Osteoblast (primary cell): ENCODE data around the gene SIX1. TPM values are rescaled to one million over a fixed set of nuclear protein-coding genes. Genes with fewer than 3 reads are reported as not detected.

Experiments
- DNase-seq: peaks from one replicate; pipeline ENCODE4 v3.0.0; 2011; ENCODE audit warnings: low spot score, mixed read lengths; ENCODE audit not compliant: insufficient read length; ENCODE audit errors: missing footprints
- H2AFZ ChIP-seq: 2 replicates; pipeline ENCODE4 v1.6.0; 2011; ENCODE audit warnings: mild to moderate bottlenecking, low read length
- H3K27ac ChIP-seq: 2 replicates; pipeline ENCODE4 v1.5.1; 2011; ENCODE audit warnings: mild to moderate bottlenecking, low read depth, low read length, moderate library complexity
- H3K27me3 ChIP-seq: 2 replicates; pipeline ENCODE4 v1.6.0; 2012; ENCODE audit warnings: mild to moderate bottlenecking, control low read depth, inconsistent platforms, low read length, moderate library complexity; ENCODE audit not compliant: insufficient read depth
- H3K36me3 ChIP-seq: 2 replicates; pipeline ENCODE4 v1.5.1; 2011; ENCODE audit warnings: mild to moderate bottlenecking, low read length, control low read depth, moderate library complexity; ENCODE audit not compliant: insufficient read depth
- H3K4me1 ChIP-seq: 2 replicates; pipeline ENCODE4 v1.5.1; 2011; ENCODE audit warnings: mild to moderate bottlenecking, low read length, control low read depth, moderate library complexity; ENCODE audit not compliant: insufficient read depth
- H3K4me2 ChIP-seq: 2 replicates; pipeline ENCODE4 v1.6.0; 2011; ENCODE audit warnings: mild to moderate bottlenecking, low read length; ENCODE audit not compliant: insufficient read depth
- H3K4me3 ChIP-seq: fragments of 200-600 bp; sonication (generic); 3 replicates; pipeline ENCODE4 v1.5.1; 2012; ENCODE audit warnings: mild to moderate bottlenecking, low read length, inconsistent platforms; ENCODE audit not compliant: insufficient read depth
- H3K79me2 ChIP-seq: 2 replicates; pipeline ENCODE4 v1.6.0; 2012; ENCODE audit warnings: mild to moderate bottlenecking, low read length, control low read depth, inconsistent platforms; ENCODE audit not compliant: insufficient read depth
- H3K9me3 ChIP-seq: 2 replicates; pipeline ENCODE4 v1.5.1; 2011; ENCODE audit warnings: low read depth, low read length, control low read depth
- H4K20me1 ChIP-seq: 2 replicates; pipeline ENCODE4 v1.6.0; 2012; ENCODE audit warnings: mild to moderate bottlenecking, low read length, control low read depth; ENCODE audit not compliant: insufficient read depth
- total RNA-seq: library from RNA; depleted of rRNA; stranded (reverse); fragments of >200 nt; gene quantifications from 2 replicates; pipeline ENCODE4 v1.2.3, GENCODE V29; 2012
- TF ChIP-seq, protein P1 (sequence below): IDR thresholded peaks from 2 replicates; pipeline ENCODE4 v1.5.1; 2011; ENCODE audit warnings: mild to moderate bottlenecking, low read depth, low read length, moderate library complexity; ENCODE audit errors: extremely low read depth

The SIX1 gene
- total RNA-seq, 1 donor, result 18.1 TPM

DNA sequence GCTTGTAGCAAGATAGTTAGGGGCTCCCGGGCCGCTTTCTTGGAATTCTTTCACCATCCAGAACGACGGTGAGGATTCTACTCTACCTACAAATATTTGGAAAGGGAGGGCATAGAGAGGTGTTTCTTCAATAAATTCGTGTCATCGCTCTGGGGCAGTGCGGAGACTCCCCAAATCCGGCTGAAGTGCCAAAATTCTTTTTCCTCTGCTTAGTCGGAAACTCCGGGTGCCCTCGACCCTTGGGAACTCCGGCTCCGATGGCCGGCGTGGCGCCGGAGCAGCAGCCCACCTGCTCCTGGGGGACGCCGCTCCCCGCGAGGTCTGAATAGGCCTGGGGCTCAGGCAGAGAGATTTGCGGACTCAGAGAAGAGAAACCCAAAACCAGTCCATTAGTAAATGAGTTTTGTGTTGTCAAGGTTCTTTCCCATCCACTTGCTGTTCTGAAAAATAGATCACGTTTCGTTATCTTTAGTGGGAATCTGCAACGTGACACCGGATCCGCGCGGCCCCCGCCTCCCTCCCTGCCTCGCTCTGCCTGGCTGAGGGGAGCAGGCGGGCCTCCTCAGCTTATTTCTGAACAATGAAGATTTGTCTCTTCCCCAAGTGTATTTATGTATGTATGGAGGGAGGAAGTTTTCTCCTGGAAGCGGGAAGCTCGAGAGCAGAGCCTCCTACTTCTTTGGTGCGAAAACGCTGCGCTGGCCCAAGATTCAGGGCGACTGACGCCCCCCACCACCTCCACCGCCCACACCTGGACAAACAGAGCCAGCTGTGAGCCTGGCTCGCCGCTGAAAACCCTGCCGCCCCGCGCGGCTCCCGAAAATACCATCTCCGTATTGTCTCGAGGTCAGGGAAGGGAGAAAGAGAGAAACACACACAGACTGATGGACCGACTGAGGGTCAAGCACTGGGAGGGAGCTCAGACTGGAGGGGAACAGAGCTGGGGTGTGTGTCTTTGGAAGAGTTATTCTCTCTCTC is 3.7 kb upstream of the SIX1 start:
- no peak for DNase-seq
- Histone ChIP-seq H4K20me1 (peaks cover under 1% of the 10 kb centered on the region), H3K4me3 (no peak overlapping the region), H3K4me2 (peak overlapping the region; percentile 13), H3K9me3 (no peaks in the 10 kb centered on the region), H3K4me1 (peaks cover 16% of the 10 kb centered on the region), H2AFZ (no peak overlapping the region), H3K36me3 (no peaks in the 10 kb centered on the region), H3K27ac (no peak overlapping the region), H3K27me3 (peaks cover 4% of the 10 kb centered on the region), H3K79me2 (peaks cover 12% of the 10 kb centered on the region)
- TF ChIP-seq, protein P1, sequence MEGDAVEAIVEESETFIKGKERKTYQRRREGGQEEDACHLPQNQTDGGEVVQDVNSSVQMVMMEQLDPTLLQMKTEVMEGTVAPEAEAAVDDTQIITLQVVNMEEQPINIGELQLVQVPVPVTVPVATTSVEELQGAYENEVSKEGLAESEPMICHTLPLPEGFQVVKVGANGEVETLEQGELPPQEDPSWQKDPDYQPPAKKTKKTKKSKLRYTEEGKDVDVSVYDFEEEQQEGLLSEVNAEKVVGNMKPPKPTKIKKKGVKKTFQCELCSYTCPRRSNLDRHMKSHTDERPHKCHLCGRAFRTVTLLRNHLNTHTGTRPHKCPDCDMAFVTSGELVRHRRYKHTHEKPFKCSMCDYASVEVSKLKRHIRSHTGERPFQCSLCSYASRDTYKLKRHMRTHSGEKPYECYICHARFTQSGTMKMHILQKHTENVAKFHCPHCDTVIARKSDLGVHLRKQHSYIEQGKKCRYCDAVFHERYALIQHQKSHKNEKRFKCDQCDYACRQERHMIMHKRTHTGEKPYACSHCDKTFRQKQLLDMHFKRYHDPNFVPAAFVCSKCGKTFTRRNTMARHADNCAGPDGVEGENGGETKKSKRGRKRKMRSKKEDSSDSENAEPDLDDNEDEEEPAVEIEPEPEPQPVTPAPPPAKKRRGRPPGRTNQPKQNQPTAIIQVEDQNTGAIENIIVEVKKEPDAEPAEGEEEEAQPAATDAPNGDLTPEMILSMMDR, result no peak

- Histone ChIP-seq H3K27me3 (peaks cover 4% of the 10 kb centered on the region), H3K36me3 (no peaks in the 10 kb centered on the region), H3K9me3 (no peaks in the 10 kb centered on the region), H2AFZ (no peak overlapping the region), H3K4me3 (no peak overlapping the region), H3K4me1 (peaks cover 13% of the 10 kb centered on the region), H3K79me2 (peaks cover 21% of the 10 kb centered on the region), H3K27ac (no peak overlapping the region), H4K20me1 (peaks cover 3% of the 10 kb centered on the region), H3K4me2 (no peak overlapping the region)
- DNase-seq, result no peak
- TF ChIP-seq, protein P1, result no peak
Measured at GRCh38 chr14:60651796-60652673, 2.8 kb upstream of the SIX1 start.

DNA sequence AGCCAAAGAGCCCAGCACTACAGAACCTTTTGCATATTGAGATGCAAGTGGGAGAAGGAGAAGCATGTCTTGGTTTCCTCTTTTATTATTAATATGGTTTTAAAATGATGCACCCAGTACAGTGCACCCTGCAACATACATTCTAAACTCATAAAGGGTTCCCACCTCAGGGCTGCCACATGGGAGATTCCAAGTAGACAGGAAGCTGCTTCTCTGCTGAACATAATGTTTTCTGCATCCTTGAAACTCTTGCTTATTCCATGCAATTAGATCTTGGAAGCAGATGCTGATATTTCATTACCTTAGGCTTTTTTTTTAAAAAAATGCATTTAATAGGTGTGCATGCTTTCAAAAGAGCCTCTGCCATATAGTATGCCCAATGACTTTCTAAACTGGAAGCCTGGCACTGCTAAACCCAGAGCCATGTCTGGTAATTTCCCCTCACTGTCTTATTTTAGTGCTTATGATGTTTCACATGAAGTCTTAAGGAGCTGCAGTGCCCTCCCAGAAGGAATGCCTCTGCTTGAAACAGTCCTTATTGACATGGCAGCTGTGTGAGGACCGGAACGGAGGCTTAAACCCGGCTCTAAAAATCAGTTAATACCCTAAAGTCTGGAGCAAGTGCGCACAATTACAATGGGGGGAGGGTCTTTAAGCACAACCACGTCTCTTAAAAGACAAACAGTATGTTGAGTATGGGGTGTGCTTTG is 2.0 kb upstream of the SIX1 start:
- Histone ChIP-seq H3K9me3 (no peaks in the 10 kb centered on the region), H4K20me1 (peaks cover 3% of the 10 kb centered on the region), H3K36me3 (no peaks in the 10 kb centered on the region), H3K79me2 (peaks cover 29% of the 10 kb centered on the region), H3K4me1 (peaks cover 17% of the 10 kb centered on the region), H3K27ac (no peak overlapping the region), H3K4me3 (no peak overlapping the region), H3K4me2 (no peak overlapping the region), H3K27me3 (peaks cover 4% of the 10 kb centered on the region), H2AFZ (no peak overlapping the region)
- no peak for DNase-seq
- TF ChIP-seq, protein P1, result no peak
